Astrocyte (in vitro differentiated cells and primary cell): Measurements from ENCODE around the gene GINS3. TPM values are rescaled to one million over a fixed set of nuclear protein-coding genes. Genes with fewer than 3 reads are reported as not detected.
"Not testable (repeated sequence)": the region's sequence is repeated elsewhere in the genome, so short reads cannot be mapped to it uniquely, and the experiment has no call there.

Experiments used
- DNase-seq: peaks from one replicate; pipeline ENCODE4 v3.0.0-alpha.2; 2010; ENCODE audit warnings: low read depth
- FAIRE-seq: peaks from 2 replicates; lab custom pipeline; 2011; peaks lifted over from hg19 to GRCh38; lab: Jason Lieb, UNC
- H2AFZ ChIP-seq: 2 replicates; pipeline ENCODE4 v1.6.0; 2012; ENCODE audit warnings: low read depth, low read length, inconsistent platforms
- H3K27ac ChIP-seq: 2 replicates; pipeline ENCODE4 v1.5.1; 2011; ENCODE audit warnings: low read depth, low read length, inconsistent platforms
- H3K27me3 ChIP-seq: 2 replicates; pipeline ENCODE4 v1.6.0; 2011; ENCODE audit warnings: low read length, inconsistent platforms; ENCODE audit not compliant: insufficient read depth
- H3K36me3 ChIP-seq: 2 replicates; pipeline ENCODE4 v1.5.1; 2011; ENCODE audit warnings: low read length, inconsistent platforms; ENCODE audit not compliant: insufficient read depth
- H3K4me1 ChIP-seq: 2 replicates; pipeline ENCODE4 v1.5.1; 2011; ENCODE audit warnings: low read length, inconsistent platforms; ENCODE audit not compliant: insufficient read depth
- H3K4me2 ChIP-seq: 2 replicates; pipeline ENCODE4 v1.6.0; 2012; ENCODE audit warnings: low read length, inconsistent platforms
- H3K4me3 ChIP-seq: 2 replicates; pipeline ENCODE4 v1.5.1; 2011; ENCODE audit warnings: low read depth, mild to moderate bottlenecking, low read length, inconsistent platforms; ENCODE audit not compliant: insufficient read depth
- H3K79me2 ChIP-seq: 2 replicates; pipeline ENCODE4 v1.6.0; 2012; ENCODE audit warnings: mild to moderate bottlenecking, low read length, inconsistent platforms; ENCODE audit not compliant: insufficient read depth
- H3K9ac ChIP-seq: 2 replicates; pipeline ENCODE4 v1.6.0; 2012; ENCODE audit warnings: mild to moderate bottlenecking, low read length, inconsistent platforms
- H3K9me3 ChIP-seq: 2 replicates; pipeline ENCODE4 v1.5.1; 2012; ENCODE audit warnings: low read depth, mild to moderate bottlenecking, low read length, inconsistent platforms; ENCODE audit not compliant: insufficient read depth
- H4K20me1 ChIP-seq: 2 replicates; pipeline ENCODE4 v1.6.0; 2012; ENCODE audit warnings: low read length, inconsistent platforms; ENCODE audit not compliant: insufficient read depth
- H3K27ac Mint-ChIP-seq: one replicate; pipeline ENCODE4 v1.8.0; 2021; ENCODE audit warnings: mild to moderate bottlenecking, mixed read lengths; ENCODE audit not compliant: unreplicated experiment
- H3K27me3 Mint-ChIP-seq: one replicate; pipeline ENCODE4 v1.8.0; 2021; ENCODE audit warnings: low read depth, mixed read lengths; ENCODE audit not compliant: unreplicated experiment
- H3K36me3 Mint-ChIP-seq: one replicate; pipeline ENCODE4 v1.8.0; 2021; ENCODE audit warnings: low read depth, mixed read lengths; ENCODE audit not compliant: unreplicated experiment
- H3K4me1 Mint-ChIP-seq: one replicate; pipeline ENCODE4 v1.8.0; 2021; ENCODE audit warnings: low read depth, mixed read lengths; ENCODE audit not compliant: unreplicated experiment
- H3K4me3 Mint-ChIP-seq: one replicate; pipeline ENCODE4 v1.8.0; 2021; ENCODE audit warnings: mild to moderate bottlenecking, moderate library complexity, mixed read lengths; ENCODE audit not compliant: unreplicated experiment
- H3K9me3 Mint-ChIP-seq: one replicate; pipeline ENCODE4 v1.8.0; 2021; ENCODE audit warnings: mild to moderate bottlenecking, mixed read lengths; ENCODE audit not compliant: unreplicated experiment
- EZH2 ChIP-seq: IDR thresholded peaks from 2 replicates; pipeline ENCODE4 v1.6.1; 2012; ENCODE audit warnings: mild to moderate bottlenecking, low read length, inconsistent platforms; ENCODE audit not compliant: insufficient read depth
- total RNA-seq: library from RNA; stranded (reverse); gene quantifications from 2 replicates; pipeline ENCODE4 v1.2.1, GENCODE V29; 2021
- TF ChIP-seq, protein P1 (sequence below): IDR thresholded peaks from 2 replicates; pipeline ENCODE4 v1.5.1; 2011; ENCODE audit warnings: low read depth, mild to moderate bottlenecking, inconsistent platforms, low read length, moderate library complexity; ENCODE audit not compliant: insufficient read depth

The GINS3 gene
- total RNA-seq, 1 donor from 2014 or later, result 3.6 TPM

DNA sequence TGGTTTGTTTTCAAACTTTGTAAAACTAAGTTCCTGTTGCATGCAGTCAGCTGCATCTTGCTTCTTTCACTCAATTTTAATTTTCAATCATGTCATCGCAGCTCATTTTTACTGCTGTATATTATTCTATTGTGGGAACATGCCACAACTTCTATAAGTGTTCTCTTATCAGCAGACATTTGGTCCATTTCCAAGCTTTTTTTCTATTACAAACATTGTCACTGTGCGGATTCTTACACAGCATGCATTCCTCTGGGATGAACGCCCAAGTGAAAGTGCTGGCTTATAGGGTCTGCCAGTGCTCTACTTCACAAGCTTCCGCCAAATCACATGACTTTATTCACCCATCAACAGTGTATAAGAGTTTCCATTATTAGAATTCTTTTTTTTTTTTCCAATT, 22.7 kb downstream of the GINS3 start:
- FAIRE-seq, result no peak
- no peaks in the 10 kb centered on the region for H3K9me3 ChIP-seq
- H3K4me1 Mint-ChIP-seq, result peaks cover 4% of the 10 kb centered on the region

GRCh38 chr16:58415961-58416360, 23.7 kb downstream of the GINS3 start:
- H4K20me1 ChIP-seq, H3K27ac Mint-ChIP-seq, H3K4me1 Mint-ChIP-seq, H3K79me2 ChIP-seq, H3K9me3 ChIP-seq, H3K9ac ChIP-seq, H3K4me2 ChIP-seq, H3K4me1 ChIP-seq, H2AFZ ChIP-seq, H3K4me3 Mint-ChIP-seq, FAIRE-seq, H3K27me3 ChIP-seq, H3K27ac ChIP-seq, H3K27me3 Mint-ChIP-seq, DNase-seq, H3K36me3 ChIP-seq, H3K36me3 Mint-ChIP-seq, H3K4me3 ChIP-seq, H3K9me3 Mint-ChIP-seq: not testable (repeated sequence)

More for the DNA sequence above, 22.7 kb downstream of the GINS3 start:
- Mint-ChIP-seq H3K36me3 (no peaks in the 10 kb centered on the region), H3K27me3 (peaks cover 6% of the 10 kb centered on the region), H3K9me3 (no peaks in the 10 kb centered on the region), H3K4me3 (no peak overlapping the region), H3K27ac (no peak overlapping the region)
- Histone ChIP-seq H3K79me2 (no peaks in the 10 kb centered on the region), H3K27me3 (no peaks in the 10 kb centered on the region), H3K4me1 (no peaks in the 10 kb centered on the region), H3K36me3 (no peaks in the 10 kb centered on the region), H4K20me1 (no peaks in the 10 kb centered on the region), H3K4me2 (no peak overlapping the region), H3K27ac (no peak overlapping the region), H3K4me3 (no peak overlapping the region), H2AFZ (no peak overlapping the region), H3K9ac (no peak overlapping the region)
- TF ChIP-seq, protein P1, sequence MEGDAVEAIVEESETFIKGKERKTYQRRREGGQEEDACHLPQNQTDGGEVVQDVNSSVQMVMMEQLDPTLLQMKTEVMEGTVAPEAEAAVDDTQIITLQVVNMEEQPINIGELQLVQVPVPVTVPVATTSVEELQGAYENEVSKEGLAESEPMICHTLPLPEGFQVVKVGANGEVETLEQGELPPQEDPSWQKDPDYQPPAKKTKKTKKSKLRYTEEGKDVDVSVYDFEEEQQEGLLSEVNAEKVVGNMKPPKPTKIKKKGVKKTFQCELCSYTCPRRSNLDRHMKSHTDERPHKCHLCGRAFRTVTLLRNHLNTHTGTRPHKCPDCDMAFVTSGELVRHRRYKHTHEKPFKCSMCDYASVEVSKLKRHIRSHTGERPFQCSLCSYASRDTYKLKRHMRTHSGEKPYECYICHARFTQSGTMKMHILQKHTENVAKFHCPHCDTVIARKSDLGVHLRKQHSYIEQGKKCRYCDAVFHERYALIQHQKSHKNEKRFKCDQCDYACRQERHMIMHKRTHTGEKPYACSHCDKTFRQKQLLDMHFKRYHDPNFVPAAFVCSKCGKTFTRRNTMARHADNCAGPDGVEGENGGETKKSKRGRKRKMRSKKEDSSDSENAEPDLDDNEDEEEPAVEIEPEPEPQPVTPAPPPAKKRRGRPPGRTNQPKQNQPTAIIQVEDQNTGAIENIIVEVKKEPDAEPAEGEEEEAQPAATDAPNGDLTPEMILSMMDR, result no peak
- TF ChIP-seq EZH2, result no peak
- DNase-seq, result peak; percentile 44

- Histone ChIP-seq H3K27ac (no peak overlapping the region), H3K4me3 (no peak overlapping the region), H3K9me3 (no peaks in the 10 kb centered on the region), H3K79me2 (no peaks in the 10 kb centered on the region), H3K4me2 (no peak overlapping the region), H4K20me1 (no peaks in the 10 kb centered on the region), H3K36me3 (no peaks in the 10 kb centered on the region), H3K27me3 (no peaks in the 10 kb centered on the region), H3K4me1 (peaks cover 3% of the 10 kb centered on the region), H3K9ac (no peak overlapping the region), H2AFZ (no peak overlapping the region)
- no peaks in the 10 kb centered on the region for H3K36me3 Mint-ChIP-seq
- no peak overlapping the region for H3K27ac Mint-ChIP-seq
- FAIRE-seq (no peak), DNase-seq (no peak)
- peaks cover 4% of the 10 kb centered on the region for H3K4me1 Mint-ChIP-seq
- TF ChIP-seq EZH2, result no peak
- TF ChIP-seq, protein P1, result no peak
- H3K27me3 Mint-ChIP-seq, result peaks cover 8% of the 10 kb centered on the region
- H3K9me3 Mint-ChIP-seq, result no peaks in the 10 kb centered on the region
- no peak overlapping the region for H3K4me3 Mint-ChIP-seq
These were observed 24.8 kb downstream of the GINS3 start for GRCh38 chr16:58417035-58417434.
